Mesenchymal stem cell (in vitro differentiated cells and primary cell): ENCODE results near the gene EIF4EBP3.

Experiments used
- DNase-seq: peaks from one replicate; pipeline ENCODE4 v3.0.0-alpha.2; 2013
- H2AFZ ChIP-seq: one replicate; pipeline ENCODE4 v1.6.1; 2013; ENCODE audit warnings: low read depth, mild to moderate bottlenecking, control low read depth, inconsistent platforms, low read length, moderate library complexity
- H2AK5ac ChIP-seq: 2 replicates; pipeline ENCODE4 v1.6.1; 2013; ENCODE audit warnings: low read length, moderate library complexity, mild to moderate bottlenecking, inconsistent platforms; ENCODE audit not compliant: severe bottlenecking
- H2BK120ac ChIP-seq: one replicate; pipeline ENCODE4 v1.6.1; 2013; ENCODE audit warnings: low read depth, mild to moderate bottlenecking, inconsistent platforms, low read length, moderate library complexity
- H2BK12ac ChIP-seq, 2 experiments: one replicate each; pipeline ENCODE4 v1.6.1; 2013; ENCODE audit warnings: inconsistent platforms in 2 of 2, low read length in 2 of 2, mild to moderate bottlenecking in 2 of 2, moderate library complexity in 2 of 2, control low read depth in 1 of 2
- H2BK15ac ChIP-seq: one replicate; pipeline ENCODE4 v1.6.1; 2013; ENCODE audit warnings: mild to moderate bottlenecking, low read depth, inconsistent platforms; ENCODE audit not compliant: poor library complexity, severe bottlenecking
- H2BK5ac ChIP-seq: 2 replicates; pipeline ENCODE4 v1.6.1; 2013; ENCODE audit warnings: low read depth, mild to moderate bottlenecking, low read length, control low read depth, inconsistent platforms; ENCODE audit not compliant: poor library complexity, severe bottlenecking
- H3K14ac ChIP-seq, 2 experiments: one replicate each; pipeline ENCODE4 v1.6.1; 2013; ENCODE audit warnings: inconsistent platforms in 2 of 2, low read length in 2 of 2, control low read depth in 1 of 2, mild to moderate bottlenecking in 1 of 2, moderate library complexity in 1 of 2
- H3K18ac ChIP-seq, 2 experiments: one replicate each; pipeline ENCODE4 v1.6.1; 2013; ENCODE audit warnings: inconsistent platforms in 2 of 2, low read length in 2 of 2, control low read depth in 1 of 2, low read depth in 1 of 2, mild to moderate bottlenecking in 1 of 2
- H3K23ac ChIP-seq, 2 experiments: one replicate each; pipeline ENCODE4 v1.6.1; 2013; ENCODE audit warnings: inconsistent platforms in 2 of 2, low read length in 2 of 2, mild to moderate bottlenecking in 2 of 2, moderate library complexity in 2 of 2, control low read depth in 1 of 2
- H3K27ac ChIP-seq: 2 replicates; pipeline ENCODE4 v1.5.1; 2013; ENCODE audit warnings: mild to moderate bottlenecking, moderate library complexity, low read length, control low read depth, inconsistent platforms; ENCODE audit not compliant: poor library complexity, severe bottlenecking
- H3K27me3 ChIP-seq, 2 experiments: 2 replicates each; pipeline versions ENCODE4 v1.6.1 to v1.7.0; 2013; ENCODE audit warnings: low read length in 2 of 2, mild to moderate bottlenecking in 2 of 2, moderate library complexity in 2 of 2, control low read depth in 1 of 2, inconsistent platforms in 1 of 2; ENCODE audit not compliant: control insufficient read depth in 1 of 2, insufficient read depth in 1 of 2
- H3K36me3 ChIP-seq, 2 experiments: 2 replicates each; pipeline versions ENCODE4 v1.6.1 to v1.7.0; 2013; ENCODE audit warnings: low read length in 2 of 2, control low read depth in 1 of 2, inconsistent platforms in 1 of 2, low read depth in 1 of 2, mild to moderate bottlenecking in 1 of 2; ENCODE audit not compliant: insufficient read depth in 2 of 2, control insufficient read depth in 1 of 2
- H3K4ac ChIP-seq, 2 experiments: one replicate each; pipeline ENCODE4 v1.6.1; 2013; ENCODE audit warnings: inconsistent platforms in 2 of 2, low read length in 2 of 2, mild to moderate bottlenecking in 2 of 2, moderate library complexity in 2 of 2, control low read depth in 1 of 2, low read depth in 1 of 2
- H3K4me1 ChIP-seq: 2 replicates; pipeline ENCODE4 v1.6.1; 2013; ENCODE audit warnings: low read depth, low read length, control low read depth; ENCODE audit not compliant: control insufficient read depth, insufficient read depth
- H3K4me2 ChIP-seq: 2 replicates; pipeline ENCODE4 v1.6.1; 2013; ENCODE audit warnings: low read length, mild to moderate bottlenecking, inconsistent platforms; ENCODE audit not compliant: poor library complexity, severe bottlenecking
- H3K4me3 ChIP-seq, 2 experiments: 2 replicates each; pipeline versions ENCODE4 v1.5.1 to v1.7.0; 2013; ENCODE audit warnings: low read length in 2 of 2, mild to moderate bottlenecking in 2 of 2, control low read depth in 1 of 2, low read depth in 1 of 2; ENCODE audit not compliant: insufficient read depth in 1 of 2
- H3K79me1 ChIP-seq: replicated peaks from 2 replicates; pipeline ENCODE4 v1.6.1; 2013; ENCODE audit warnings: mild to moderate bottlenecking, control low read depth, low read length, inconsistent platforms; ENCODE audit not compliant: poor library complexity, severe bottlenecking
- H3K9ac ChIP-seq: 2 replicates; pipeline ENCODE4 v1.7.0; 2013; ENCODE audit warnings: mild to moderate bottlenecking, low read length, moderate library complexity
- H3K9me3 ChIP-seq: 2 replicates; pipeline ENCODE4 v1.7.0; 2013; ENCODE audit warnings: mild to moderate bottlenecking, low read length; ENCODE audit not compliant: control insufficient read depth
- H4K8ac ChIP-seq: one replicate; pipeline ENCODE4 v1.6.1; 2013; ENCODE audit warnings: inconsistent platforms, mild to moderate bottlenecking, low read length, moderate library complexity
- H4K91ac ChIP-seq: one replicate; pipeline ENCODE4 v1.6.1; 2013; ENCODE audit warnings: mild to moderate bottlenecking, low read length, inconsistent platforms
- WGBS: methylation state at CpG from one replicate; pipeline ENCODE4 v1.1.7; 2013; ENCODE audit warnings: mixed read lengths; 5-methylcytosine and 5-hydroxymethylcytosine counted together

EIF4EBP3 gene

DNA sequence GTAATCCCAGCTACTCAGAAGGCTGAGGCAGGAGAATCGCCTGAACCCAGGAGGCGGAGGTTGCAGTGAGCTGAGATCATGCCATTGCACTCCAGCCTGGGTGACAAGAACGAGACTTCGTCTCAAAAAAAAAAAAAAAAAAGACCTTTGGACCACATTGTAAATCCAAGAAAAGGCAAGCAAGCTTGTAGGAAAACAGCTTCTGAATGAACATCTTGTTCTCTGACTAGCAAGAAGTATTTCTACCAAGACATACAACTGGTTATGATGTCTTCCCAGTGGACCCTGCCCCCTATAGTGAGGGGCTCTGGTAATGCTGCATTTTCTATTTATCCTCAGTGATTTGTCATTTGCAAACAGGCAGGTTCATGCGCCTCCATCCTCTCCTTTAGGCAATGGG, 4.5 kb upstream of the EIF4EBP3 start:
- Histone ChIP-seq H3K4ac (no peak overlapping the region), H3K79me1 (peaks cover 12% of the 10 kb centered on the region), H3K9ac (no peak overlapping the region), H2AFZ (no peak overlapping the region), H3K4me3 (no peak overlapping the region), H3K27me3 (no peaks in the 10 kb centered on the region), H4K8ac (no peak overlapping the region), H2BK15ac (no peak overlapping the region), H3K36me3 (peaks cover 2 to 65% of the 10 kb centered on the region in 2 experiments), H2BK12ac (no peak overlapping the region), H3K4me2 (no peak overlapping the region), H4K91ac (no peak overlapping the region), H3K23ac (no peak overlapping the region), H2BK5ac (no peak overlapping the region), H2AK5ac (no peak overlapping the region), H3K4me1 (peaks cover 12% of the 10 kb centered on the region), H3K27ac (no peak overlapping the region), H3K18ac (no peak overlapping the region), H3K14ac (no peak overlapping the region), H3K9me3 (no peaks in the 10 kb centered on the region), H2BK120ac (no peak overlapping the region)
- no peak for DNase-seq
- 100% methylated on average over 3 of the region's 5 CpGs for WGBS

DNA sequence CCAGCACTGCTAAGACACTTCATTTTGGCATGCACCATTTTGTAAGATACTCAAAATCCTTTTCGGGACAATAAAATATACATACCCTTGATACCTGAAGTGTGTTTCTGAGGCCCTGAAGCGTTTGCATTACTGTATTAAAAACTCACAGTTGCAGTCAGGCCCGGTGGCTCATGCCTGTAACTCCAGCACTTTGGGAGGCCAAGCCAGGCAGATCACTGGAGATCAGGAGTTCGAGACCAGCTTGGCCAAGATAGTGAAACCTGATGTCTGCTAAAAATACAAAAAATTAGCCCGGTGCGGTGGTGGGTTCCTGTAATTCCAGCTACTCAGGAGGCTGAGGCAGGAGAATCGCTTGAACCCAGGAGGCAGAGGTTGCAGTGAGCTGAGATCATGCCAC, 2.5 kb upstream of the EIF4EBP3 start:
- no peak for DNase-seq
- Histone ChIP-seq H3K4ac (no peak overlapping the region), H2AK5ac (no peak overlapping the region), H3K36me3 (peaks cover 13 to 60% of the 10 kb centered on the region in 2 experiments), H3K9ac (no peak overlapping the region), H3K9me3 (no peaks in the 10 kb centered on the region), H3K14ac (no peak overlapping the region), H3K4me2 (no peak overlapping the region), H2AFZ (no peak overlapping the region), H3K18ac (no peak overlapping the region), H2BK15ac (no peak overlapping the region), H3K23ac (no peak overlapping the region), H3K79me1 (peaks cover 13% of the 10 kb centered on the region), H2BK12ac (no peak overlapping the region), H3K27me3 (no peaks in the 10 kb centered on the region), H2BK120ac (no peak overlapping the region), H4K91ac (no peak overlapping the region), H3K27ac (no peak overlapping the region), H3K4me3 (no peak overlapping the region), H3K4me1 (peaks cover 26% of the 10 kb centered on the region), H2BK5ac (no peak overlapping the region), H4K8ac (no peak overlapping the region)
- 97% methylated on average over 7 of the region's 7 CpGs for WGBS

DNA sequence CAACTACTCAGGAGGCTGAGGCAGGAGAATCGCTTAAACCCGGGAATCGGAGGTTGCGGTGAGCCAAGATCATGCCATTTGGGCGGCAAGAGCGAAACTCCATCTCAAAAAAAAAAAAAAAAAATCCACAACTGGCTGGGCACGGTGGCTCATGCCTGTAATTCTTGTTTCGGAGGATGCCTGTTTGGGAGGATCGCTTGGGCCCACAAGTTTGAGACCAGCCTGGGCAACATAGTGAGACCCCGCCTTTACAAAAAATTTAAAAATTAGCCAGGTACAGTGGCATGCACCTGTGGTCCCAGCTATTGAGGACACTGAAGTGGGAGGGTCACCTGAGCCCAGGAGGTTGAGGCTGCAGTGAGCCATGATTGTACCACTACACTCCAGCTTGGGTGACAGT, 1.9 kb upstream of the EIF4EBP3 start:
- Histone ChIP-seq H3K4me2 (no peak overlapping the region), H2BK12ac (no peak overlapping the region), H2AK5ac (no peak overlapping the region), H3K9me3 (no peaks in the 10 kb centered on the region), H2BK15ac (no peak overlapping the region), H3K27ac (no peak overlapping the region), H3K4me1 (peaks cover 26% of the 10 kb centered on the region), H3K4me3 (no peak overlapping the region), H3K79me1 (peaks cover 16% of the 10 kb centered on the region), H4K91ac (no peak overlapping the region), H3K4ac (no peak overlapping the region), H4K8ac (no peak overlapping the region), H3K23ac (no peak overlapping the region), H3K36me3 (peaks cover 19 to 60% of the 10 kb centered on the region in 2 experiments), H3K9ac (no peak overlapping the region), H3K14ac (no peak overlapping the region), H2AFZ (no peak overlapping the region), H3K27me3 (no peaks in the 10 kb centered on the region), H3K18ac (no peak overlapping the region), H2BK5ac (no peak overlapping the region), H2BK120ac (no peak overlapping the region)
- no peak for DNase-seq
- 95% methylated on average over 10 of the region's 10 CpGs for WGBS

DNA sequence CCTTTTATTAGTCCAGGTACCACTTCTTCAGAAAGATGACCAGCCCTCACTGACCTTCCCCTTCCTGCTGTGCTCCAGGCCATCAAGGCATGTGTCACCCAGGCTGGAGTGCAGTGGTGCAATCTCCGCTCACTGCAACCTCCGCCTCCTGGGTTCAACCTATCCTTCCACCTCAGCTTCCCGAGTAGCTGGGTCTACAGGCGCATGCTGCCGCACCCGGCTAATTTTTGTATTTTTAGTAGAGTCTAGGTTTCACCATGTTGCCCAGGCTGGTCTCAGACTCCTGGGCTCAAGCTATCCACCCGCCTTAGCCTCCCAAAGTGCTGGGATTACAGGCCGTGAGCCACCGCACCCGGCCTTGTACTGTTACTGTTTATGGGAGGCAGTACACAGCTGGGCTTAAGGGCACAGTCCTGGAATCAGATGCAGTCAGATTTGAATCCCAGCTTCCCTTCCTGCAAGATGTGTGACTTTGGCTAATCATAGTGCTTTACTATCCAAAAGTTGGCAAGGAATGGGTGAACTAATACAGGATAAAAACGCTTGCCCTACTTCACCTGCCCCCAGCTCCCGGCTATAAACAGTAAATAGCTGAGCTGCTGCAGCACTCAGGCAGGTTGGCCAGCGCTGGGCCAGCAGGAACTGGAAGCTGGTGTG, 483 bp upstream of the EIF4EBP3 start:
- Histone ChIP-seq H4K8ac (peak overlapping the region; percentile 59), H3K27me3 (no peaks in the 10 kb centered on the region), H3K9me3 (no peaks in the 10 kb centered on the region), H3K27ac (peak overlapping the region; percentile 63), H2BK15ac (peak overlapping the region; percentile 26), H3K9ac (peak overlapping the region; percentile 95), H3K18ac (peak overlapping the region in 1 of 2 experiments; percentile 59), H3K23ac (no peak overlapping the region), H2AK5ac (no peak overlapping the region), H4K91ac (no peak overlapping the region), H2BK5ac (no peak overlapping the region), H2BK12ac (no peak overlapping the region), H2BK120ac (no peak overlapping the region), H3K4me2 (peak overlapping the region; percentile 48), H2AFZ (no peak overlapping the region), H3K14ac (no peak overlapping the region), H3K4me1 (peaks cover 26% of the 10 kb centered on the region), H3K79me1 (peaks cover 24% of the 10 kb centered on the region), H3K4ac (no peak overlapping the region), H3K4me3 (peak overlapping the region in 1 of 2 experiments; percentile 78), H3K36me3 (peaks cover 27 to 60% of the 10 kb centered on the region in 2 experiments)
- WGBS: 64% methylated on average over 11 of the region's 13 CpGs
- DNase-seq: peak; percentile 19
